NCI-H460 (cell line): ENCODE results near the gene SMOC1. TPM values are rescaled to one million over a fixed set of nuclear protein-coding genes. Genes with fewer than 3 reads are reported as not detected.

ENCODE experiments used
- DNase-seq: peaks from one replicate; pipeline ENCODE4 v3.0.0-alpha.2; 2016; ENCODE audit warnings: low read depth; ENCODE audit errors: extremely low read depth
- total RNA-seq: library from RNA; depleted of rRNA; stranded (reverse); fragments of >200 nt; shearing (Covaris generic); gene quantifications from 2 replicates; pipeline ENCODE4 v1.2.3, GENCODE V29; 2014

The SMOC1 gene
- total RNA-seq, 1 experiment from 2014 or later: 70.6 TPM

DNA sequence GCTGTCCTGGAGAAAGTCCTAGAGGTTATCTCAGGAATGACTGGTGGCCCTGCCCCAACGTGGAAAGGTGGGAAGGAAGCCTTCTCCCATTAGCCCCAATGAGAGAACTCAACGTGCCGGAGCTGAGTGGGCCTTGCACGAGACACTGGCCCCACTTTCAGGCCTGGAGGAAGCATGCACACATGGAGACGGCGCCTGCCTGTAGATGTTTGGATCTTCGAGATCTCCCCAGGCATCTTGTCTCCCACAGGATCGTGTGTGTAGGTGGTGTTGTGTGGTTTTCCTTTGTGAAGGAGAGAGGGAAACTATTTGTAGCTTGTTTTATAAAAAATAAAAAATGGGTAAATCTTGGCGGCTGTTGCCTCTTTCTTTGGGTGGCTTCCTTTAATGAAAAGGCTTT lies 152.8 kb downstream of the SMOC1 start:
- DNase-seq: no peak

DNA sequence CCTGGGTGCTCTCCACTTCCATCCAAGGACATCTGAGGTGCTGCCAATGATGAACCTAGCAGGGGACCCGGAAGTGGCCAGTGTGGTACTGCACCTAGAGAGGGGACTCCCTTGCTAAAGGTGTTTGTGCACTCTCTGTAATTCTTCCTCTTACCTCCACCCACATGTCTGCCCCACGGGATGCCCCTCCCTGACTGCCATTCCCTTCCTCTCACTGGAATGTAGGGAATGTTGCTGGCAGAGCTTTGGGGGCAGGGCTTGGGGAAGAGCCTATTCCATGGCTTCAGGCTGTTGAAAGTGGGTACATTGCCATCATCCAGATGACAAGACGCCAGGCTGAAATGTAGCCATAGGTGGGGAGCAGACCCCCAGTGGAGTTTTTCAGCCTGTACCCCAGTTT lies 153.2 kb downstream of the SMOC1 start:
- DNase-seq: peak; percentile 20

DNA sequence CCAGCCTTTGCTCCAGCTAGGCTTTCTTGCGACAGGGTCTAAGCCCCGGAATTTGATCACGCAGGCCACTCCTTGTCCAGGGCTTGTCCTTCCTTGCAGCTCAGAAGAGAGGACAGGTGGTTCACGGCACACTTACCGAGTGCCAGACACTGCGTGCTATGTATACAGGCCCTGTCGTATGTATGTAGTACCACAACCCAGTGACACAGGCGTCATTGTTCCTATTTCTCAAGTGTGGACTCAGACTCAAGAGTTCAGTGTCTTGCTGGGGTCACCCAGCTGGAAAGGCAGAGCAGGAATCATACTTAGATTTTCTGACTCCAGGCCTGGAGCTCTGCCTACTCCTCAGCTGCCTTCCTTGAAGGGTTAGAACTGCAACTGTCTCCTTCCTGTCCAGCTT lies 153.9 kb downstream of the SMOC1 start:
- DNase-seq: no peak

DNA sequence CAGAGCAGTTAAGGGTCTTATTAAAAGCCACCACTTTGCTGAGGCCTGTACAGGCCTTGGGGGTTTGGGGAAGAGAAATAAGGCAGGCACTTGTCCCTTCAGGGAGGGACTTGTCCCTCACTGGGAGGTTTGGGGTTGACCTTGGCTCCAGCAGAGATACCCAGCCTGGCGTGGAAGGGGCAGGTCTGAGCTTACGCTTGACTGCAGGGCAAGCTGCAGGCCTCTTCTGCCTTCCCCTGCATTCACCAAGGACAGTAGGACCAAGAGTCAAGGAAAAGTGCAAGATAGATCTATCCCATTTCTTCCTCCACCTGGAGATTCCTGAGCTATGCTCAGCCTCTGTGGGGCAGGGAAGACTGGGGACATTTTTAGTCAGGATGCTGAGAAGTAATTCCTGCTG lies 154.3 kb downstream of the SMOC1 start:
- no peak for DNase-seq

DNA sequence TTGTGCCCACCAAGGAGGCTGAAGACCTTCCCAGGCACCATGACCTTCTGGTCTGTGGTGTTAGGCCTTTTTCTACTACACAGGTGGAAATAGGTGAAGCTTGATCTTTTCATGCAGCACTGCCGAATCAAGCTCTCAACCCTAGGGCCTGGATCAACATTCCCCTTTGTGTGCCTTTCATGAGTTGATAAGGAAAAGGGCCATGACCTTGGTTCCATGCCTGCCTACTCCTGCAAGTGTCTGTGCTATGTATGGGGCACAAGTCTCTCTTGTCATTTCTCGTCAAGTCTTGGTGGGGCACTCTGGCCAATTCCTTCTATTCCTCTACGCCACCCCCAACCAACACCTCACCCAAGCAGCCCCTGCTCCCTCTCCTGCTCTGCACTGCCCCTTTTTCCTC lies 155.0 kb downstream of the SMOC1 start:
- no peak for DNase-seq

DNA sequence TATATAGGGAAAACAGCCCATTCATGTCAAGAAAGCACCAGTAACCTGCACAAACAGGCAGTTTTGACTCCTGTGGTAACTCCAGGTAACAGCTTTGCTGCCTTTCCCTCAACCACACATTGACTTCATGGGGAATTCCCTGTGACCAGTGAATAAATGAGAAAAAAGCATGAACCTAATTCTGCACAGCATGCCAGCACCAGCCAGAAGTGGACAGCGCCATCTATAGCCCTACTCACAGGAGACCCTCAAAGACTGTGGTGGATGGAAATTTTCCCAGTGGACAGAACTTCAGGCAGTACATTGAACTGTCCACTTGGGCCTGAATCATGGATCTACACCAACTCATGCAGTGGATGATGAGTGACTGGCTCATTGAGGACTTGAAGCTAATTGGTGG lies 157.4 kb downstream of the SMOC1 start:
- peak; percentile 20 for DNase-seq

DNA sequence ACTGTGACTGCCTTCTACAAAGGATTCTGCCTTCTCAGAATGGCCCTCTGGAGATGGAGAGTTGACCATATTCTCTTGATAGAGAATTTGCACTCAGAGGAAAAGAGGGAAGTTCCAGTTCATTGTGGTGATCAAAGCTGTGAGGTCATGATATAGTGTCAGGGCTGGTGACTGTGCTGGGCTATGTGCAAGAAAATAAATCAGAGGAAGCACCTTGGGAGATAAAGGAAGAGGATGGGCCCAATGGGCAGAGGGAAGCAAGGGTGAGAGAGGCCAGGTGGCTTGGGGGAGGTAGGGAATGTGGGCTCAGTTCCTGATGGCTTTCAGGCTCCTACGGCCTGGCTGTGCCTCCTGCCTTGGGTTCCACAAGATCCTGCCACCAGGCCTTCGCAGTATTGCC lies 163.8 kb downstream of the SMOC1 start:
- no peak for DNase-seq

DNA sequence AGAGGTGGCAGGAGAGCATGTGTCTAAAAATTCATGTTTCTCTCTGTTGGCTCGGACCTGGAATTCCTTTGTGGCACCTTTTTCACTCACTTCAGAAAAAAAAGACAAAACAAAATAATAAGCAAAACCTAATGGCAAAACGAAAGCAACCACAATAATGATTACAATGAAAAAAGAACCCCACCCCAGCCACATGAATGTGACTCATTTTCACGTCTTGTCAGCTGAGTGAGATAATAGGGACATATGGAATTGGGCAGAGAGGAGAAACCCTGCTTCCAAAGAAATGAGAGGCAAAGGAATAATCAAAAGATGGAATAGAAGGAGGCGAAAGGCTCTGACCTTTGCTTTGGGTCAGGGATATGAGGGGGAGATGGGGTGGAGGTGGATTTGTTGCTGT lies 166.1 kb downstream of the SMOC1 start:
- no peak for DNase-seq

DNA sequence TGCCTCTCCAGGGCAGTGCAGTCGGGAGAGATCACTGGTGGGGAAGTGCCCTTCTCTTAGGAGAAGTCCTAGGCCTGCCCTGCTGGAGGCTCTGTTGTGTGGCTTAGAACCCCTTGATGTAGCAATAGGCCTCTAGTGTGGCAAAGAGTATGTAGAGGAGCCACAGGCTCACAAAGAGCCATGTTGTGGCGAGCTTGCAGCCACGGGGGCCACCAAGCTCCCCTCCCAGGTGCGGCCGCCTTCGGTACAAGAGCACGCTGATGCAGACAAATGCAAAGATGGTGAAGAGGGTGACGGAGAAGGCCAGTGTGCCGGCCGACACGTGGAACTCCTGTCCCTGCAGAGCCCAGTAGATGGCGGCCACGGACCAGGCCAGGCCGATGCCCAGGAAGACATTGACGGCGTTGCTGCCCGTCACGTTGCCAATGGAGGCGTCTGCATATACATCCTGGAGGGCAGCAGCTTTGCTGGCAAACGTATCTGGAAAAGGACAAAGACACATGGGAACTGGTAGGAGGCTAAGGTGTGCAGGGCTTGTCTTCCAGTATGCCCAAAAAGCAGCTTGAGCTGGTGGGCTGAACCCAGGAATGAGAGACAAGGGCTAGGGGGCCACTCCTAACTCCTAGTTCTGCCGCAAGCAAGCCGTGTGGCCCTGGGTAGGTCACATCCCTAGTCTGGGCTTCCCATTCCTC lies 166.8 kb downstream of the SMOC1 start:
- peak; percentile 77 for DNase-seq

DNA sequence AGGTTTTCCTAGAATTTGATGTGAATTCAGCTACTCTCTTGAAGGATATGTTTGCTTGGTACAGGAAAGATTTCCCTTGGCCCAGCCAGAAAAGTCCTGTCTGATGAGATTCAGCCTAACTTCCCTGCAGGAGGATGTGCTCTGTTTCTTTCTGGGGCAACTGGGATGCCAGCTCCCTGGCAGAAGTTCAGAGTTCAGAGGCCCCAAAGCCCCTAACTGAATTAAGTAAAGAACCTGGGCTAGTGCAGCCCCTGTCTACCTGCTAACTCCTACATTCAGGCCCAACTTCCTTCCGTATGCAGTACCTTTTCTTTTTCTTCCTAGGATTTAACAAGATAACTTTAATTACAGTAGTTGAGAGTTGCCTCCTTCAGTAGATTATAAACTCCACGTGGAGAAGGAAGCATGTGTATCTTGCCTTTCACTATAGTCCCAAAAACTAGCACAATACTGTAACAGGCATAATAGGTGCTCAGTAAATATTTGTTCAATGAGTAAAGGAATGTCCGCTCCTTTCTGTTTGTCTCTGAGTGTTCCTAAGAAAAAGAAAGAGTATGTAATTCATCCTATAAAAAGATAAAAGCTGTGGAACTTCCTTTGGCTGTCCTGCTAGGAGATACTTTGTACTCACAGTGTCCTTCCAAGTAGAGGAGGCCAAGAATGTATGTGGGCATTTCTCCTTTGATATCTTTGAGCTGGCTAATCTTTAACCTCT lies 168.5 kb downstream of the SMOC1 start:
- no peak for DNase-seq

DNA sequence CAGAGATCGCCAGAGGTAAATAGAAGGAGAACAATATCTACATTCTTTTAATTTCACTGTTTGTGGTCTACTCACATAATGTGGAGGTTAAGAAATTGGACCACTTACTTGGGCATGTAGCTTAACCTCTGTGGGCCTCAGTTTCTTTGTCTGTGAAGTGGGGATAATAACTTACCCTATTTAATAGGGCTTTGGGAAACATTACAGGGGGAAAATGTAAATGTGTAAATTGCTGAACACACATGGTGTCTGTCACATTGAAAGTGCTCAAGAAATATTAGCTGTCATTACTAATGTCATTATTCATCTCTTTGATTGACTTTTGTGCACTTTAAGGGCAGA lies 169.1 kb downstream of the SMOC1 start:
- DNase-seq: no peak

DNA sequence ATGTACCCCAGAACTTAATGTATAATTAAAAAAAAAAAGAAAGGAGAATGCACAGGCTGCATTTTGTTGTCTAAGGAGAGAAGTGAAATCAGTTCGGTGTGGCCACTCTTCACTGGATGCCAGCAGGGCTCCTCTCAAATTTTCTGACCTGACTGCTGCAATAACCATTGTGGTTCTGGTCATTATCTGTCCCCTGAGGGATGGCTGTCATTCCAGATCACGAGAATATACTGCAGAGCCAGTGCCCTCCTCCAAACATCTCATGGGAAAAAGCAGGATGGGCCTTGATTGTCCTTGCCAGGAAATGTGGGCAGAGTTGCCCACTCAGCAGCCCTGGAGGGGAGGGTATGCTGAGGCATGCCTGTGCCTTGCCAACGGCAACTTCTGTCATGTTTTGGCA lies 170.4 kb downstream of the SMOC1 start:
- no peak for DNase-seq

DNA sequence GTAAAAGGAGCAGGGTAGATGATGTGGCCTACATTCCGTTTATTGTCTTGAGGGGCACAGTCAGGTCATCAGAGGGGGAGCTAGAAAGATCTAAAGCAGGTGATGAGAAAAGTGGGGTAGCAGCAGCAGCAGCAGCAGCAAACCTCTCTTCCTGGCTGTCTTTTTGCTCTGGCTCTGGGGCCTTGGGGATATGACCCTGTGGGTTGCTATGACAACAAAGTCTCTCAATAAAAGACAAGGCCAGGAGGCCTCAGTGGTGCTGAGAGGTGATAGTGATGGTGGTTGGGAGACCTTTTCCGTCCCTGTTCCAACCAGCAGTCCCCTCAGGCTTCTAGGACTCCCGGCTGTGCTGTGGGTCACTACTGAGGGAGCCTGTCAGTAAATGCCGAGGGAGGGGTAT lies 170.9 kb downstream of the SMOC1 start:
- DNase-seq: no peak

DNA sequence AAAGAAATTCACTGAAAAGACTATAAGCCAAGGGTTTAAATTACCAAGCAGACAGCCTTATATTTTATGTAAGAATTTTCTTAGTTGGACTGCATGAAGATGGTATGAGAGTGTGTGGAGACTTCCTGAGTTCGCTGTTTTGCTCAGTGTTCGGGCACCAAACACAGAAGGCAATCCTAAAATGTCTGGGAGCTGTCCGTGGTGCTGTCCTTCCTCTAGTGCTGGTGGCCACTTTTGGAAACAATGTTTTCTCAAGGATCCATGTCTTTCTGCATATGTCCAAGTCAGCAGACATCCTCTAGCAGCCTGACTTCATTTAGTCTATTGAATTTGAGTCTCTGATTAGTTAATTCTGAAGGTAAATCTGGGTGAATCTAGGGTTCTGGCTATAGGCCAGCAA lies 173.8 kb downstream of the SMOC1 start:
- peak; percentile 41 for DNase-seq

DNA sequence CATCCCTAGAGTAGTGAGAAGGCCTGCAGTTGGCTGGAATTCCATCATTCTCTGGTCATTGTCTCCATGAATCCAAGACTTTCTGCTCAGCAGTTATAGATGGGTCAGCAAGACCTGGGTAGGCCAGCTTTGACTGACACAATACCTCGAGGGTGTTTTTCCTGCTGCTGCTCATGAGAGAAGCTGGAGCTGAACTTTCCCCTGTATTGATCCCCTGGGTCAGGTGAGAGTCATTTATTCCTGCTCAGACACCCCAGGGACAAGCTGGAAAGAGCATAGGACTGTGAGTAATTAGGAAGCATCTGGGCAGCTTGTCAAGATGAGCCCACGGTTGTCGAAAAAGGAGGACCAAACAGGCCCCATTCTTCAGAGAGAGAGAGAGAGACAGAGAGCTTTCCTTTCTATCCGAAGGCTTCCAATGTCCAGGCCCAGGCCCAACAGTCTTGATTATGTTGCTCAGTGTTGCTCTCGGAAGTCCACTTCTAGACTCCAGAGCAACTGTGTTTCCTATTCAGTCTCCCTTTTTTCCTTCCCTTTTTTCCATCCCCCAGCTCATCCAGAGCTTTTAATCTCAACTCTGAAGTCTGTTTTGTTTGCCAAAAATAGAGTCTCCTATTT lies 178.4 kb downstream of the SMOC1 start:
- no peak for DNase-seq

DNA sequence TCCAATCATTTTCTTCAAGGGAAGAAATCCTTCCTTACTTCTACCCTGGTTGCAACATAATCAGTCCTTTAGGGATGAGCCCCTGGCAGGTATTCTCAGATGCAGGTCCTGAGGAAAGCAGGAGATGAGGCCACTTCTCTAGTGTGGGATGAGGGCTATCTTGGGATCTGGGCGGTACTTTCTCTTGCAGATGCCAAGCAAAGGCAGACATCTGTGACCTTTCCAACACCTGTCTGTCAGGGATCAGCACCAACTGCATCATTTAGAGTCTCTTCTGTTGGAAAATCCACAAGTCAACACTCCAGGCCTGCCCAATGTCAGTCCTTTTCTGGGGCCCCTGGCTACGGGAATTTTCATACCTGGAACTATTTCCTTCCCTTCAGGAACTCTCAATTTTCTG lies 180.3 kb downstream of the SMOC1 start:
- DNase-seq: no peak

DNA sequence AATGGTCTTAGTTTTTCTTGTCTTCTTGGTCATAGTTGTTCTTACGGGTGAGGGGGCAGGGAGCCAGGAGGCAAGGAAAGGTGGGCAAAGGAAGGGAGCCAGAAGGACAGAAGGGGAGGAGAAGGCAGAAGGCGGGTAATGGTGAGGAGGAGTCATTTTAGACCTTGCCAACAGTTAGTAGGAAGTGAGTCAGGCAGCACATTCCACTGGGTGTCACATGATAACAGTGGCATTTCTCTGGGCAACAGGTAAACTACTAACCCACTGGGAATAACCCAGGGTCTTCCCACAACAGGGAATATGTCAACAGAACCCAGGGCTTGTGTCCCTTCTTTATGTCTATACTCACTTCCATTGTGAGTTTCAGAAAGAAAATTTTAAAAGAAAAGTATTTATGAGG lies 181.9 kb downstream of the SMOC1 start:
- DNase-seq: no peak

DNA sequence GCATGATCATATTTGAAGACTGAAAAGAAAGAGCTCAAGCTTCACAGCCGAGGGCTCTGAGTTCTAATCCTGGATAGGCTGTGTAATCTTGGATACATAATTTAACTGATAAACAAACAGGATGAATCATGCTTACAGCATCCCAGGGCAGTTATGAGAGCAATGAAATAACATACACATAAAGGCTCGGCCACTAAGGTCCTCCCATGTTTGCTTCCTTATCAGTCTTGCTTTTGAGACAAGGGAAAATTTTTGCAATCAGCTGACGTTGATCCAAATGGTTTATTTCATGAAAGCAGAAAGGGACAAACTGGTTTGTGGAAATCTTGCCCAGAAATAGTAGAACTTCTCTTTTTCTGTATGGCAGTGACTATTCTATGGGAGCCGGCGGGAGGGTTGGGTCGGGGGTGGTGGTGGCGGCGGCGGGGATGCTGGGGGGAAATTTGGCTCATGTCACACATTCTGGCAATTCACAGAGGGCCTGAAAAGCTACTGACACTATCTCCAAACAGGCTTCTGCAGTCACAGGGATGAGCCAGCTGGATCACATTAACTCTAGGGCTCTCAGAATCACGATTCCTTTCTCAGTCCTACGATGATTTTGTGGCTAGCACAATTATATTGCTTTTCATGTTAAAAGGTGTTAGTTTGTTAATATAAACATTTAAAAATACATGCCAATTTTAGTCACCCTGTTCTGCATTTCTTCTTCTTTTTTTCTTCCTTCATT lies 185.1 kb downstream of the SMOC1 start:
- no peak for DNase-seq

DNA sequence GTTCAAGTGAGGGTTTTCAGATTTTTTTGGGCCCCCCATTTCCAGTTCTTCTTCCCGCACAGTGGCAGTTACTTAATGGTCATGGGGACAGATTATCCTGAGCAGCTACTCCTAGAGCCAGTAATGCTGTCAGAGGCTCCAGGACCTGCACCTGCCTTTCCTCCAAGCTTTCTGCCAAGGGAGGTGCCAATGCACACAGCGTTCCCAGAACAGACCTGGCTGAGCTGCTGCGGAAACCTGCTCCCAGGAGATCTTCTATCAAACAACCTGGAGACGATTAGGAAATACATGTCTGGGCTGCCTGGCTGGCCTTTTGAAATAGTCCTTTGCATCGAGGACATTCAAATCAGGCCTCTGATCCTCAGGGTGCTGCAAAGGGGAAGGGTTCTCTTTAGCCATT lies 188.6 kb downstream of the SMOC1 start:
- no peak for DNase-seq

DNA sequence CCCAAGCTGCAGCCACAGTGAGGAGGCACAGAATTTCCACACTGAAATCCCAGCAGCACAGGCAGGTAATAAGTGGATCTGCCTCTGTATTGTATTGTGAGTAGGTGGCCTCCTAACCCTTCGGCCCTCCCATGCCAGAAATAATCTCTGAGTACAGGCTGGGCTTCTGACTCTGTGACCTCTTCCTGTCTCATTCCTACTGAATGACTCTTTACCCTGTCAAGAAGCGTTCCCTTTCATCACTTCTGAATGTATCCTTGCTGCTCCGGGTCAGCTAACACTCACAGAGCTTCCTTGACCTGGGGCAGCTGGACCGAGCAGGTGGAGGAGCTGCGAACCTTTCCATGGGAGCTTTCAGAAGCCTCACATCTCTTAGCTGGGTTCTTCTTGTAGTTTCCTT lies 190.0 kb downstream of the SMOC1 start:
- DNase-seq: no peak

DNA sequence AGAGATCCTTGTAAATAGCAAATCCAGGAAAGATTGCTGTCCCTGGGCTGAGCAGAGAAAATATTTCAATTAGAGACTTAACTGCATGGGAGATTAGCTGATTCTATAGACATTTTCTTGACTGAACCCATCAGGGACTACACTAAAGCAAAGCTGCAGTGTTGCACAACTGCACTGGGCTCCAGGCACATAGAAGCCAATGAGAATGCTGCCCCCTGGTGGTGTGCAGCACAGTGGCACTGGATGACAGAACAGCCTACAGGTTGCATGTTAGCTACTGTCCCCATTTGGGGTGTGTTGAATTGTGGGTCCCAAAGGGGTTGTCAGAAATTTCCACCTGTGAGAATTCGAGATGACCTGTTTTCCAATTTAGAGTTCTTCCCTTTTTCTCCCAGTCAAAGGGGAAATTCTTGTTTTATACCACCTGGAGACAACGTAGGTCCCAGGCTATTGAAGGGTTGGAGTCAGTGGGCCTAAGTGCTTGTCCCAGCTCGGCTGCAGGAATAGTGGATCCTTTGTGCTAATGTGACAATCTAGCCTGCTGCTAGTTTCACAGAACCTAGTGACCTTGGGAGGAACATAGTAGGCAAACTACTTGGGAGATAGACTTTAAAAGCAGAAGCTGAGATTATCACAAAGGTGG lies 194.8 kb downstream of the SMOC1 start:
- peak; percentile 86 for DNase-seq
